OCI-LY7 (cell line): ENCODE measurements around the gene RHOB. TPM values are rescaled to one million over a fixed set of nuclear protein-coding genes. Genes with fewer than 3 reads are reported as not detected.

ENCODE experiments used
- BruUV-seq: library from RNA; stranded (reverse); fragments of 400-500 nt; replicated peaks from 2 replicates; lab custom pipeline; 2021; lab: Mats Ljungman, UMichigan
- CTCF ChIA-PET: fragments of 300-600 bp; sonication (Branson Sonifier 250); formaldehyde crosslinking; loops from one replicate; lab custom pipeline; 2022; ENCODE audit warnings: antibody characterized with exemption; ENCODE audit not compliant: unreplicated experiment; lab: Charles Lee
- POLR2A ChIA-PET: fragments of 300-600 bp; sonication (Branson Sonifier 250); formaldehyde crosslinking; loops from one replicate; lab custom pipeline; 2022; ENCODE audit warnings: antibody characterized with exemption; lab: Charles Lee
- DNase-seq: peaks from one replicate; pipeline ENCODE4 v3.0.0-alpha.2; 2015; ENCODE audit warnings: low spot score
- H2AFZ ChIP-seq: fragments of 200-600 bp; sonication (generic), shearing (Covaris generic); 2 replicates; pipeline ENCODE4 v1.6.1; 2014; ENCODE audit warnings: mild to moderate bottlenecking, antibody characterized with exemption, low read length, moderate library complexity
- H3K27ac ChIP-seq: fragments of 200-600 bp; sonication (generic); 2 replicates; pipeline ENCODE4 v1.5.1; 2014; ENCODE audit warnings: mixed run types, low read depth, mild to moderate bottlenecking, moderate library complexity, low read length, inconsistent platforms; ENCODE audit not compliant: poor library complexity, severe bottlenecking
- H3K36me3 ChIP-seq: fragments of 200-600 bp; sonication (generic); 2 replicates; pipeline ENCODE4 v1.6.1; 2014; ENCODE audit warnings: mild to moderate bottlenecking, antibody characterized with exemption, low read length, moderate library complexity, mixed read lengths; ENCODE audit not compliant: insufficient read depth
- H3K4me1 ChIP-seq: fragments of 200-600 bp; sonication (generic); 2 replicates; pipeline ENCODE4 v1.5.1; 2014; ENCODE audit warnings: mild to moderate bottlenecking, low read length; ENCODE audit not compliant: insufficient read depth, poor library complexity, severe bottlenecking
- H3K4me2 ChIP-seq: fragments of 200-600 bp; sonication (generic); 2 replicates; pipeline ENCODE4 v1.6.1; 2014; ENCODE audit warnings: mild to moderate bottlenecking, low read length
- H3K4me3 ChIP-seq: fragments of 200-600 bp; sonication (generic); 2 replicates; pipeline ENCODE4 v1.5.1; 2014; ENCODE audit warnings: mild to moderate bottlenecking, low read depth, low read length; ENCODE audit not compliant: poor library complexity, severe bottlenecking
- H3K79me2 ChIP-seq: fragments of 200-600 bp; sonication (generic); 2 replicates; pipeline ENCODE4 v1.6.1; 2016; ENCODE audit warnings: low read depth, mild to moderate bottlenecking, low read length, moderate library complexity, mixed read lengths; ENCODE audit not compliant: insufficient read depth
- H3K9me2 ChIP-seq: fragments of 200-600 bp; sonication (generic); 2 replicates; pipeline ENCODE4 v1.6.1; 2016; ENCODE audit warnings: mild to moderate bottlenecking, low read length, mixed read lengths; ENCODE audit not compliant: insufficient read depth
- H3K9me3 ChIP-seq: fragments of 200-600 bp; sonication (generic); 2 replicates; pipeline ENCODE4 v1.6.1; 2014; ENCODE audit warnings: mild to moderate bottlenecking, mixed run types, low read length, mixed read lengths
- H4K20me1 ChIP-seq: fragments of 200-600 bp; sonication (generic); 2 replicates; pipeline ENCODE4 v1.6.1; 2014; ENCODE audit warnings: mild to moderate bottlenecking, antibody characterized with exemption, low read length, moderate library complexity, mixed read lengths; ENCODE audit not compliant: insufficient read depth
- CTCF ChIP-seq: fragments of 200-600 bp; sonication (generic); conservative IDR thresholded peaks from 2 replicates; pipeline ENCODE4 v1.5.1; 2014; ENCODE audit warnings: mild to moderate bottlenecking, antibody characterized with exemption, low read length, moderate library complexity, mixed read lengths
- EZH2phosphoT487 ChIP-seq: fragments of 200-600 bp; sonication (generic); IDR thresholded peaks from 2 replicates; pipeline ENCODE4 v1.6.1; 2018; ENCODE audit warnings: low read depth, borderline replicate concordance, mild to moderate bottlenecking, mixed run types, antibody characterized with exemption, low read length, moderate library complexity, mixed read lengths
- intact Hi-C: fragments of 100-400 bp; cut with micrococcal nuclease; formaldehyde crosslinking; loops from one replicate; pipeline ENCODE4 v1.10.0; 2022; ENCODE audit not compliant: unreplicated experiment
- total RNA-seq, 2 experiments: library from RNA; depleted of rRNA in 1 of 2; stranded (reverse); fragments of >200 nt in 1 of 2; shearing (Covaris generic) in 1 of 2; gene quantifications; 2 replicates each; pipeline ENCODE4 v1.2.3, GENCODE V29; 2014 to 2022

Gene RHOB
- total RNA-seq, 2 experiments from 2014 or later, result 0.36 TPM; not detected in 1

DNA sequence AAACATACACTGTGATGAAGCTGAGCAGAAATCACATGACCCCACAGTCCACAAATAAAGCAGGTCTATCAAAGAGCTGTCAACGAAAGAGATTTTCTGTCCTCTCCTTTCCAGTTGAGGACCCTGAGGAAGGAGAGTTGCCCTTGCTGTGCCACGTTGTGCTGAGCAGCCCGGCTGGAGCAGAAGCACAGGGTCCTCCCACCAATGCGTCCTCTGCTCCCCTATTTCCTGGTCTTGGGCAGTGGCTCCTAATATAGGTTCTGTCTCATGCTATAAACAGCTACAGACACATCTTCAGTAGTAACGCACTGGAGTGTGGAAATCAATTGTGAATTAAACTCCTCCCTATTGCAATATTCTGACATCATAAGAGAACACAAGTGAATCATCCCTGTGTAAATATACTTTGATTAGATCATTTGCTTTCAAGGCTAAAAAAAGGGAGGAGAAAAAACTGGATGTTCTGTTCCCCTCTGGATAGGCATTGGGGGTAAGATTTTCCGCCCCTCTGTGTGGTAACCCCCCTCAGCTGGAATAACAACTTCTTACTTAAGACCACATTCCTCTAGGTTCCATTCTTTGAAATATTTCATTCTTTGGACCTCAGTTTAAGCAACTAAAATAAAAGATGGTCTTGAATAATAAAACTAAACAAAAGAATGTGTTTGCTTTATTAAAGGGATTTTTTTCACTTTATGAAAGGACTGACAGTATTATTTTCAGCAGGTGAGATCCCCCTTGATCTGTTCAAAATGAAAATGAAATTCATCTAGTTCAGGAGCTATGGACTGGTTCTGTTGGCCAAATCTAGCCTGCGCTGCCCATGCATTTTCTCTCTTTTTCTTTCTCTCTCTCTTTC lies 8.3 kb upstream of the RHOB start:
- no peak for DNase-seq
- Histone ChIP-seq H2AFZ (no peak overlapping the region), H3K4me3 (no peak overlapping the region), H3K27ac (no peak overlapping the region), H3K4me2 (no peak overlapping the region), H3K9me2 (no peaks in the 10 kb centered on the region), H3K9me3 (no peaks in the 10 kb centered on the region), H4K20me1 (no peaks in the 10 kb centered on the region), H3K79me2 (no peaks in the 10 kb centered on the region), H3K36me3 (no peaks in the 10 kb centered on the region), H3K4me1 (no peaks in the 10 kb centered on the region)
- intact Hi-C loops, result no loop called here
- no peak for TF ChIP-seq CTCF
- TF ChIP-seq EZH2phosphoT487, result no peak
- ChIA-PET POLR2A (interaction anchor here (1.0 to 1.1 kb wide), 2 partner anchors 14 to 156 kb away, joined by 4 read pairs; no protein-coding TSS in a partner anchor), CTCF (no interaction called here)
- BruUV-seq, result no TSS peak

DNA sequence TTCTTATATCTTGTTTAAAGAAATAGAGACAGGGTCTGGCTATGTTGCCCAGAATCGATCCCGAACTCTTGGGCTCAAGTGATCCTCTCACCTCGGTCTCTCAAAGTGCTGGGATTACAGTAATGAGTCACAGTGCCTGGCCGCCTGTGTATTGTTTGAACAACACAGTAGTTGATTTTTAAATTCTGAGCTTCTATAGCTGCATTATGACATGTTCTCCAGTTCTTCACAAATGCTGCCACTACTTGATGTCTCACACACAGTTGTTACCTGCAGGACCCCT lies 7.7 kb upstream of the RHOB start:
- TF ChIP-seq CTCF (no peak), EZH2phosphoT487 (no peak)
- Histone ChIP-seq H3K27ac (no peak overlapping the region), H3K4me2 (no peak overlapping the region), H4K20me1 (no peaks in the 10 kb centered on the region), H3K9me3 (no peaks in the 10 kb centered on the region), H3K9me2 (no peaks in the 10 kb centered on the region), H3K4me1 (no peaks in the 10 kb centered on the region), H2AFZ (no peak overlapping the region), H3K79me2 (no peaks in the 10 kb centered on the region), H3K4me3 (no peak overlapping the region), H3K36me3 (no peaks in the 10 kb centered on the region)
- no peak for DNase-seq
- BruUV-seq, result no TSS peak
- ChIA-PET POLR2A (interaction anchor here (1.0 to 1.1 kb wide), 2 partner anchors 14 to 156 kb away, joined by 4 read pairs; no protein-coding TSS in a partner anchor), CTCF (no interaction called here)
- intact Hi-C loops, result no loop called here

- H3K4me3 ChIP-seq, result no peak overlapping the region
- TF ChIP-seq EZH2phosphoT487, result no peak
- TF ChIP-seq CTCF, result no peak
- H3K4me1 ChIP-seq, result no peaks in the 10 kb centered on the region
- no peak for DNase-seq
- no peak overlapping the region for H3K4me2 ChIP-seq
- H3K27ac ChIP-seq, result no peak overlapping the region
- H3K9me2 ChIP-seq, result no peaks in the 10 kb centered on the region
- H4K20me1 ChIP-seq, result no peaks in the 10 kb centered on the region
- no peaks in the 10 kb centered on the region for H3K36me3 ChIP-seq
- no TSS peak for BruUV-seq
- H3K9me3 ChIP-seq, result no peaks in the 10 kb centered on the region
- H2AFZ ChIP-seq, result no peak overlapping the region
- intact Hi-C loops, result no loop called here
- H3K79me2 ChIP-seq, result no peaks in the 10 kb centered on the region
- ChIA-PET CTCF (no interaction called here), POLR2A (interaction anchor here (0.6 to 1.1 kb wide), 3 partner anchors 15 to 257 kb away, joined by 3 to 4 read pairs (median 4); no protein-coding TSS in a partner anchor)
These were observed 7.4 kb upstream of the RHOB start for GRCh38 chr2:20439503-20439902.
